Skeletal muscle tissue (tissue), 4 donors: ENCODE data around the gene HSF2BP. TPM values are rescaled to one million over a fixed set of nuclear protein-coding genes. Genes with fewer than 3 reads are reported as not detected.
A peak's percentile ranks its signal among the peaks of the same experiment; 100 is the strongest.
"Not testable (repeated sequence)": the region's sequence is repeated elsewhere in the genome, so short reads cannot be mapped to it uniquely, and the experiment has no call there.

Experiments used
- H3K27ac ChIP-seq: one replicate; pipeline ENCODE4 v1.7.0; 2013; ENCODE audit warnings: mild to moderate bottlenecking, low read depth, low read length, inconsistent platforms
- H3K27me3 ChIP-seq, 3 donors: one replicate each; pipeline ENCODE4 v1.7.0; 2013; ENCODE audit warnings: low read length in 3 of 3; ENCODE audit not compliant: control insufficient read depth in 3 of 3, insufficient read depth in 3 of 3
- H3K36me3 ChIP-seq, 3 donors: one replicate each; pipeline ENCODE4 v1.7.0; 2013; ENCODE audit warnings: low read length in 3 of 3; ENCODE audit not compliant: control insufficient read depth in 3 of 3, insufficient read depth in 3 of 3
- H3K4me1 ChIP-seq, 3 donors: one replicate each; pipeline ENCODE4 v1.7.0; 2013; ENCODE audit warnings: low read length in 3 of 3, mild to moderate bottlenecking in 3 of 3; ENCODE audit not compliant: control insufficient read depth in 3 of 3, insufficient read depth in 3 of 3
- H3K4me3 ChIP-seq, 3 donors: one replicate each; pipeline ENCODE4 v1.7.0; 2013; ENCODE audit warnings: low read length in 3 of 3
- H3K9ac ChIP-seq, 3 donors: one replicate each; pipeline ENCODE4 v1.7.0; 2013; ENCODE audit warnings: low read length in 3 of 3, mild to moderate bottlenecking in 3 of 3, moderate library complexity in 2 of 3, low read depth in 1 of 3
- H3K9me3 ChIP-seq, 3 donors: one replicate each; pipeline ENCODE4 v1.7.0; 2013; ENCODE audit warnings: low read length in 3 of 3; ENCODE audit not compliant: control insufficient read depth in 3 of 3
- total RNA-seq: library from RNA; depleted of rRNA; stranded (reverse); fragments of >200 nt; gene quantifications from one replicate; pipeline ENCODE4 v1.2.3, GENCODE V29; 2014
- donor health status: Osteomylitis.

The HSF2BP gene
- 1.6 TPM for total RNA-seq

DNA sequence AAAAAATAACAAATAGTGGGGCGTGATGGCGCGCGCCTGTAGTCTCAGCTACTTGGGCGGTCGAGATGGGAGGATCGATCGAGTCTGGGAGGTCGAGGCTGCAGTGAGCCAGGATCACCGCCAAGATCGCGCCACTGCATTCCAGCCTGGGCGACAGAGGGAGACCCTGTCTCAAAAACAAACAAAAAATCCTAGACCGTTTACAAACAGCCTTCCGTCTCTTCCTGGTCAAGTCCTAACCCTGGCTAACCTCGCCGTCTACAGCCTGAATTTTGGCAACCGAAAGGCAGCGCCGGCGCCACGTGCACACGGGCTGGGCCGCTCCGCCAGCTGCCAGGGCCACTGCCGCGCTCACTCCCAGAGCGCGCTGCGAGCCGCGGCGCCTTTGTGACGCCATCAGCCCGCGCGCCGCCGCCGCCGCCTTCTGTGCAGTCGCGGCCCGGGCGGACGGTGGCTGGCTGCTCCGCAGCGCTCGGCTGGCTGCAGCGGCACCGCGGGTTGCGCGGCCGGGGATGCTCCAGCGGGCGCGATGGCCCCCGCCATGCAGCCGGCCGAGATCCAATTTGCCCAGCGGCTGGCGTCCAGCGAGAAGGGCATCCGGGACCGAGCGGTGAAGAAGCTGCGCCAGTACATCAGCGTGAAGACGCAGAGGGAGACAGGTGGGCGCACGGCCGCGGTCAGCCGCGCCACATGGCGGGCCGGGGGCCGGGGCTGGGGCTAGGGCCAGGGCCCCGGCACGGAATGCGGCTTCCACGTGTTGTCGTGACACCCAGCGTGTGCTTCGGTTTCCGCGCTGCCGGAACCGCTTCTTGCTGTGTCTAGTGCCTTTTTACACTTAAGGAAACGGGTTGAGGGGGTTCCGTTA, at the start of gene HSF2BP, which contains the start of gene RRP1B:
Gene HSF2BP, minus strand, starts transcription at position 353 of the 865 bp plus-strand sequence. CDS start 1,392 bp downstream, outside the sequence.
Gene RRP1B, plus strand, starts transcription at position 425 of the 865 bp plus-strand sequence. Its CDS starts 105 bp downstream, at position 530.
- Histone ChIP-seq H3K27me3 (no peaks in the 10 kb centered on the region), H3K36me3 (peaks cover 0 to 13% (median 11%) of the 10 kb centered on the region in 3 donors), H3K4me3 (peak within 1 kb of the TSS; percentile 78 to 97 (median 94)), H3K27ac (peak within 1 kb of the TSS; percentile 81), H3K4me1 (peaks cover 13 to 20% (median 15%) of the 10 kb centered on the region in 3 donors), H3K9ac (peak within 1 kb of the TSS; percentile 92 to 93 (median 93)), H3K9me3 (no peaks in the 10 kb centered on the region)

GRCh38 chr21:43708745-43709381, 49.6 kb upstream of the HSF2BP start:
- Histone ChIP-seq H3K36me3 (no peaks in the 10 kb centered on the region), H3K4me1 (peaks cover 6 to 9% (median 7%) of the 10 kb centered on the region in 3 donors), H3K4me3 (no peak overlapping the region), H3K9ac (no peak overlapping the region), H3K27me3 (no peaks in the 10 kb centered on the region), H3K27ac (no peak overlapping the region), H3K9me3 (no peaks in the 10 kb centered on the region)

DNA sequence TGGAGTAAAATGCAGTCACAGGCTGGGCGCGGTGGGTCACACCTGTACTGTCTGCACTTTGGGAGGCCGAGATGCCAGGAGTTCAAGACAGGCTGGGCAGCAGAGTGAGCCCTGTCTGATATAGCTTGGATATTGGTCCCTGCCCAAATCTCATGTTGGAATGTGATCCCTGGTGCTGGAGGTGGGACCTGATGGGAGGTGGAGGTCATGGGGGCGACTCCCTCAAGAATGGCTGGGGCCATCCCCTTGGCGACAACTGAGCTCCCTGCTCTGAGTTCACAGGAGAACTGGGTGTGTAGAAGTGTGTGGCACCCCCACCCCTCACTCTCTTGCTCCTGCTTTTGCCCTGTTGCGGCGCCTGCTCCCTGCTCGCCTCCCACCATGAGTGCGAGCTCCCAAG, 48.2 kb upstream of the HSF2BP start:
- Histone ChIP-seq H3K36me3 (no peaks in the 10 kb centered on the region), H3K4me3 (no peak overlapping the region), H3K4me1 (peaks cover 10 to 15% (median 12%) of the 10 kb centered on the region in 3 donors), H3K9ac (no peak overlapping the region), H3K27ac (no peak overlapping the region), H3K27me3 (no peaks in the 10 kb centered on the region), H3K9me3 (no peaks in the 10 kb centered on the region)

- H3K9me3 ChIP-seq: no peaks in the 10 kb centered on the region
- H3K36me3 ChIP-seq: no peaks in the 10 kb centered on the region
- no peaks in the 10 kb centered on the region for H3K27me3 ChIP-seq
- peak overlapping the region in 1 of 3 donors; percentile 9 for H3K4me3 ChIP-seq
- peaks cover 6 to 15% (median 12%) of the 10 kb centered on the region in 3 donors for H3K4me1 ChIP-seq
- peak overlapping the region in 2 of 3 donors; percentile 47 to 54 for H3K9ac ChIP-seq
- no peak overlapping the region for H3K27ac ChIP-seq
These were observed 44.0 kb upstream of the HSF2BP start for GRCh38 chr21:43703035-43703880.

DNA sequence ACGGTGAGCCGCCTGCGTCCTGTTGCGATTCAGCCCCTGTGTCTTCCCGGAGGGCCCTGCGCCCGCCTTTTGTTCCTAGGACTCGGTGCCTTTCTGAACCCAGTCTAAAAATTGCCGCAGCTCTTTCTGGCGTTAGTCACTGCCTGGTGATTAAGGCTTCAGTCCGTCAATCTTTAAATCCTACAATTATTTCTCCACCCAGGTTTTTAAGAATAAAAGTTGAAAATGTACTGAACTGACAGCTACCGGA, 43.4 kb upstream of the HSF2BP start:
- Histone ChIP-seq H3K36me3 (no peaks in the 10 kb centered on the region), H3K9me3 (no peaks in the 10 kb centered on the region), H3K27ac (no peak overlapping the region), H3K27me3 (no peaks in the 10 kb centered on the region), H3K4me1 (peaks cover 6 to 15% (median 12%) of the 10 kb centered on the region in 3 donors), H3K9ac (peak overlapping the region in 2 of 3 donors; percentile 40 to 47), H3K4me3 (peak overlapping the region in 1 of 3 donors; percentile 9)

- H3K4me3 ChIP-seq: peak overlapping the region in 1 of 3 donors; percentile 9
- H3K27me3 ChIP-seq: no peaks in the 10 kb centered on the region
- H3K27ac ChIP-seq: no peak overlapping the region
- no peaks in the 10 kb centered on the region for H3K36me3 ChIP-seq
- H3K4me1 ChIP-seq: peaks cover 6 to 15% (median 12%) of the 10 kb centered on the region in 3 donors
- H3K9me3 ChIP-seq: no peaks in the 10 kb centered on the region
- peak overlapping the region in 1 of 3 donors; percentile 40 for H3K9ac ChIP-seq
These were observed 42.9 kb upstream of the HSF2BP start for GRCh38 chr21:43701936-43702784.

DNA sequence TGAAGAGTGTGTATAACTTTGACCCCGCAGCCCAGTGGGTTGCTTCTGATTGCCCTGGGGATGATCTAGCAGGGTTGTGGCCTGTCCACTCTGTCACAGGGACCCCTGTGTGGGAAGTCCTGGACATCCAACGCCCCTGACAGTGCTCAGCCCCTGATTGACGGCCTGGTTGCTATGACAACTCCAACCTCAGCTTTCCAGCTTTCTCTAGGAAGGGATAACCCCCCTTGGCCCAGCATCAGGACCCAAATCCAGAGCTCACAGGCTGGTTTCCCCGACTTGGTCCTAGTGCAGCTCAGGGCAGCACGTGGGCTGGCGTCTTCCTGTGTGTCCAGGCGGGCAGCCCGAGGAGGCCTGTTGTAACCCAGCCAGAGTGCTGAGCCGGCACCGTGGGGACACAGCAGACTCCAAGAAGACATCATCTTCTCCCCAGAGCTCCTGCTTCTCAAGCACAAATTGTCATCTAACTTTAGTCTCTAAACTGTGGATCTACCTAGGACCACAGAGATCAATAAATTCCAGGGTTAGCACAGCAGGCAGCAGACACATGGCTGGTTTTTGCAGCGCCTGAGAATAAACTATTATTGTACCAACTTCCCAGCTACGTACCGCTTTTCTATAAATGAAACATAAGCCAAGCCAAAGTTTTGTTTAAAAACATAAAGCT, 40.8 kb upstream of the HSF2BP start:
- Histone ChIP-seq H3K27ac (no peak overlapping the region), H3K4me3 (no peak overlapping the region), H3K9me3 (no peaks in the 10 kb centered on the region), H3K9ac (peak overlapping the region in 1 of 3 donors; percentile 43), H3K27me3 (no peaks in the 10 kb centered on the region), H3K4me1 (peaks cover 6 to 15% (median 12%) of the 10 kb centered on the region in 3 donors), H3K36me3 (peaks cover 1 to 8% (median 6%) of the 10 kb centered on the region in 3 donors)

GRCh38 chr21:43699492-43699777, 40.1 kb upstream of the HSF2BP start:
- H3K27ac ChIP-seq, H3K9ac ChIP-seq, H3K4me3 ChIP-seq, H3K9me3 ChIP-seq, H3K27me3 ChIP-seq: not testable (repeated sequence)
- Histone ChIP-seq H3K36me3 (peaks cover 3 to 14% (median 10%) of the 10 kb centered on the region in 3 donors), H3K4me1 (peaks cover 6 to 15% (median 12%) of the 10 kb centered on the region in 3 donors)
